ENCODE data around the gene GUCY2D.
A peak's percentile ranks its signal among the peaks of the same experiment; 100 is the strongest.
"Not testable (repeated sequence)": the region's sequence is repeated elsewhere in the genome, so short reads cannot be mapped to it uniquely, and the experiment has no call there.

The GUCY2D gene

DNA sequence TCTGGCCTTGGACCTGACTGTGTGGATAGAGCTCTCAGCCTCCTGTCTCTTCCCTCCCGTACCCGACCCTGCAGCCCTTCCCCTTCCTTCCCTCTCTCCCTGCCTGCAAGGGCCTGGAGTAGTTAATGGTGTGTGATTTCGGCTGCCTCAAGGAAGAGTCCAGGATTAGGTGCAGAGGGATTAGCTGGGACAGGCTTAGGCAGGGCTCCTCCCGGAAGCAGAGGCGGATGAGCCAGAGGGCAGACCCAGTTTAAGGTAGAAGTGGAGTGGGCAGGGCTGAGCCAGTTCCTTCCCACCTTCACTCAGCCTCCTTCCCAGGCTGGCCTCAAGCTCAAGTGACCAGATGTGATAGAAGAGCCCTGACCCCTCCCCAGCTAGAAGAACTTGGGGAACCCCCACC is 16.8 kb downstream of the GUCY2D start:
- no peak for DNase-seq

DNA sequence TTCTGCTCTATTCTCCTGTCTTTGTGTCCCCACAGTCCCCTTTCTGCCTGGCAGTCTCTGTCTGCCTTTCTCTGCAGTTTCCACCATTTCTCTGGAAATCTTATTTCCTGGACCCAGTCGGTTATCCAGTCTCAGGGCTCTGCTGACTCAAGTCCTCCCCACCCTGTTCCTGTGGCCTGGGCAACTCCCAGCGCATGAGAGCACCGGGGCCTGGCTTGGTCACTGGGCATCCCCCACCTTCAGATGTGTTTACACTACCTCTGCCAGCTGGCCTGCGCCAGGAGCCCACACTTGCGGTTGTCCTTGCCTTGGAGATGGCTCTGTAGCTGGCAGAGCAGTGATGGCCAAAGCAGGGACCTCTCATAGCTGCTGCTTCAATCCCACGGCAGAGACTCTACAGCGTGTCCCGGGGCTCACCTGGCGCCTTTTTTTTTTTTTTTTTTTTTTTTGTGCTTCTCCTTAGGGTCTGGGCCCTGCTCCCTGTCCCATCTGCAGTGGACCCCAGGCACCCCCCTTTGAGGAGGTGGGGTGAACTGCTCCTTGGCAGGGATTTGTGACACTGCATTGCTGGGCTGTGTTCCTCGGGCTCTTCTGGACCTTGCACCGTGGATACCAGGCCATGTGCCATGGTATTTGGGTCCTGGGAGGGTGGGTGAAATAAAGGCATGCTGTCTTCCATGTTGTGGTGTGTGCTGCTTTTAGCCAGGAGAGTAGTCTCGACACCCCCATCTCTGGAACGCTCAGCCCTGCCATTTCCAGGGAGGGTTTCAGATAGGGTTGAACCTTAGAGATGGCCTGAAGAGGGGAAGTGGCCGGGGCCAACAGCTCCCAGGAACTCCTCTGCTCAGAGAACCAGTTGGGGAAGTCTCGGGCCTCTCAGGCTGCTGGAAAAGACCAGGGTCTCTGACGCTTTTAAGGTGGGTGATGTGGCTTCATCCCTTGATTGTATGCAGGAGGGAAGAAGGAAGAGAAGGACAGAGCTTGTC is 17.5 kb downstream of the GUCY2D start:
- no peak for DNase-seq

GRCh38 chr17:8020776-8021564 is 18.6 kb downstream of the GUCY2D start:
- no peak for DNase-seq

DNA sequence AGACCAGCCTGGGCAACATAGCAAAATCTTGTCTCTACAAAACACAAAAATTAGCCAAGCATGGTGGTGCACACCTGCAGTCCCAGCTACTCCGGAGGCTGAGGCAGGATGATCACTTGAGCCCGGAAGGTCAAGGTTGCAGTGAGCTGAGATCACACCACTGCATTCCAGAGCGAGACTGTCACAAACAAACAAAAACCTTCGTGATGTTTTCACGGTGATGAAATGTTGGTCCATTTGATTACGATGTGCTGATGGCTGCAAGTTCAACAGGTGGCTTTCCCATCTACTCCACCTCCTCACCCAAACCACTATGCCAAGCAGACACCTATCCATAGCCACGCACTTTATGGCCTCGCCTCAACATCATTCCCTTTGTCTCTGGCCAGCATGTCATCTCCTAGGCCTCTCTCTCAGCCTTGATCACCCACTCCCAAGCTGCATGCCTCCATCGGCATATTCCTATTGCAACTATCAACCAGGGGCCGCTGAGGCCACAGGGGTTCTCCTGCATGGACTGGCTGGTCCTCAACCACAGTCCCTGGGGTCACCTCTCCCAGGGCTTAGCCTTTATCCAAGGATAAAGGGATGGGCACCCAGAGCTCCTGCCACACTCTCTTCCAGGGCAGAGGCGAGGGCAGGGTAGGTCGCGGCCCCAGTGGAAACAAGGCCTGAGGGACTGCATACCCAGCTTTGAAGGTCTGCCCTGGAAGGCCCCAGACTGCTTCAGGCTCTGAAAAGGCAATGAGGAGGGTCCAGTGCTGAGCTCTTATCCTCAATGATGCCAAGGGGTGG is 19.3 kb downstream of the GUCY2D start:
- DNase-seq, result no peak

DNA sequence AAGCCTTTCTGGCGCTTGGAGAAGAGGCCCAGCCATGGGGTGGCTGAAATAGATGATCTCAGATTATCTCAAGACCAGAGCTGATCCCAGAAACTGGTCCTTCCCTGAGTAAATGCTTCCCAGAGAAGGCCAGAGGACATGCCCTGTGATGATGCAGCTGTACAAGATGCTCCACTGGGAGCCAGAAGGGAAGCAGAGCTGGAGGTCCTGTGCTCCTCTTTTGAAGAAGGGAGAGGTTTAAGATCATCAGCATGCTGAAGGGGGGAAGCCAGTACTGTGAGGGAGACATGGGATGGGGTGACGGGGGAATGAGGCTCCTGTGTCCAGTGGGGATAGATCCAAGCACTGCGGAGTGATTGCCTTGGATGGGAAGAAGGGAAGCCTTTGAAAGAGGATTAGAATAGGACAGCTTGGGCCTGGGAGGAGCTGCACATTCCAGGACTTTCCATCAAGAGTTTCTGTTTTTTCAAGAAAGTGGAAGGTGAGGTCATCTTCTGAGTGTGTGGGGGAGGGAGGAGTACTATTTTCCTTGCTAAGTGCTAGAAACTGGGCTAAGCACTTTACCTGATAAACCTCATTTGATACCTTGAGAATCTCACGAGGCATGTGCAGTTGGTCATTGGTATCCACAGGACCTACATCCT is 20.1 kb downstream of the GUCY2D start:
- DNase-seq, result no peak

GRCh38 chr17:8024161-8024560 is 21.7 kb downstream of the GUCY2D start:
- not testable (repeated sequence) for DNase-seq

- DNase-seq, result no peak
Observed at GRCh38 chr17:8025176-8025911, 22.9 kb downstream of the GUCY2D start.

- DNase-seq, result no peak
Observed at GRCh38 chr17:8029121-8029520, 26.7 kb downstream of the GUCY2D start.

- DNase-seq, result no peak
Observed at GRCh38 chr17:8031261-8031661, 28.8 kb downstream of the GUCY2D start.

DNA sequence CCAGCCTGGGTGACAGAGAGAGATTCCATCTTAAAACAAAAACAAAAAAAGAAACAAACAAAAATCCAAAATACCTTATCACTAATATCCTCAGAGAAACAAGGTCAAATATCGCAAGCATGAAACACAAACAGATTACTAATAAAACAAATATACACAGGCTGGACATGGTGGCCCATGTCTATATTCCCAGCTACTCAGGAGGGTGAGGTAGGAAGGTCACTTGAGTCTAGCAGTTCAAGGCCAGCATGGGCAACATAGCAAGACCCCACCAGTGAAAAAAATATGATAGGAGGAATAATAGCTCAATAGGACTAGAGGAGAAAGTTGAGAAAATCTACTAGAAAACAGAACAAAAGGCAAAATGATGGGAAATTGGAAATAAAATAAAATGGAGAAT is 29.5 kb downstream of the GUCY2D start:
- no peak for DNase-seq

DNA sequence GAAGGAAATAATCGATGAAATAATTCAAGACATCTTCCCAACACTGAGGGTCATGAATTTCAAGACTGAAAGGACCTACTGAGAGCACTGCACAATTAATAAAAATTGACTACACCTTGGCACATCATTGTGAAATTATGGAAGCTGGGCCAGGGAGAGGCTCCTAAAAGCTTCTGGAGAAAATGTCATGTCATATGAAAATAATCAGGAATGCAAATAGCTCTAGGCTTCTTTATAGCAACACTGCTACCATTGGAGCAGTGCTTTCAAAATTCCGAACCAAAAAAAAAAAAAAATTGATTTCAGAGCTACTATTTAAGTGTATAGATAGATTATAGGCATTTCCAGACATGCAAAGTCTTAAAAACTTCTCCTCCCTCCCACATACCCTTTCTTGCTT is 30.0 kb downstream of the GUCY2D start:
- no peak for DNase-seq

- DNase-seq, result no peak
Observed at GRCh38 chr17:8038954-8039610, 36.7 kb downstream of the GUCY2D start, which contains the start of gene ALOX15B. ALOX15B (plus strand) TSS chr17:8039059; CDS start chr17:8039156, 97 bp downstream.

DNA sequence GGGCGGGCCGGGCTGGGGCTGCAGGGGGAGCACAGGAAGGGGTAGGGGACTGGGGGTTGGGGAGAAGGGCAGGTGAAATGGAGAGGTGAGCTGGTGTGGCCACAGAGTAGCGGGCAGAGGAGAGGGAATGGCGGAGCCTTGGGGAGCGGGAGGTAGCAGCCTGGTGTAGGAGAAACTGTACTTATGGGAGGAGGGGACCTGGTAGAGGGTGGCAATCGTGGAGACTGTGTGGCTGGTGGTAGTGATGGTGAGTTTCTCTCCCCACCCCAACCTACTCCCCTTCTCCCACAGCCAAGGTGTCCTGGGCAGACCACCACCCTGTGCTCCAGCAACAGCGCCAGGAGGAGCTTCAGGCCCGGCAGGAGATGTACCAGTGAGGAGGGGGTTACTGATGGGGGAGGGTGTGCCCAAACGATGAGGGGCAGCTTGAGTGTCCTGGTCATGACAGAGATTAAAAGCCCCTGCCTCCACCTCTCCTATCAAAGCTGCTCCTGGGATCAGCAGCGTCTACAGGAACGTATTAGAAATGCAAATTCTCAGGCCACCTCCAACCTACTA is 37.3 kb downstream of the GUCY2D start:
- no peak for DNase-seq

DNA sequence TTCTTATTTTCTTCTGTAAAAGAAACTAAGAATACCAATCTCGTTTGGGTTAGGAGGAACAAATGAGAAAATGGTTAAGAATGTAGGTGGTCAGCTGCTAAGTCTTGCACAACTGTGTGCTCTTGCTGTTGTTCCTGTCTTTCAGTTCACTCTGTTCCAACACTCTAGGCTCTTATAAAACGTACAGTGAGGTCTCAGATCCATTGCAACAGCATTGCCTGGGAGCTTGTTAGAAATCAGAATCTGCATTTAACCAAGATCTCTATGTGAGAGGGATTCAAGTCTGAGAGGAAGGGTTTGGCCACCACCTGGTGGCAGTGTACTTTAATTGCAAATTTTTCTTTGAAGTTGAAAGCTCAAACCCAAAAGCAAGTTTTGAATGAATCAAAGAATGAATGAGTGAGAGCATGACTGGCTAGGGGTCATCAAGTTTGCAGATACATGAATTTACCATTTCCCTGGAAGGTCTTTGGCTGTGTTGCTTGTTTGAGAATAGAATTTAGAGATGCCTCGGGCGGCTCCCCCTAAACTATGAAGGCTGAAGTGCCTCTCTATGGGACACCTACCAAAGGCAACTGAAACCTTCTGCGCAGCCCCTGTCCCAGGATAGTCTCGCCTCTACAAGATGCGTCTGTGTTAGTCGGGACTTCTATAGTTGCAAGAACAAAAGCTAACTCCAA is 39.0 kb downstream of the GUCY2D start:
- peak; percentile 20 for DNase-seq

GRCh38 chr17:8041979-8042378 is 39.6 kb downstream of the GUCY2D start:
- no peak for DNase-seq

DNA sequence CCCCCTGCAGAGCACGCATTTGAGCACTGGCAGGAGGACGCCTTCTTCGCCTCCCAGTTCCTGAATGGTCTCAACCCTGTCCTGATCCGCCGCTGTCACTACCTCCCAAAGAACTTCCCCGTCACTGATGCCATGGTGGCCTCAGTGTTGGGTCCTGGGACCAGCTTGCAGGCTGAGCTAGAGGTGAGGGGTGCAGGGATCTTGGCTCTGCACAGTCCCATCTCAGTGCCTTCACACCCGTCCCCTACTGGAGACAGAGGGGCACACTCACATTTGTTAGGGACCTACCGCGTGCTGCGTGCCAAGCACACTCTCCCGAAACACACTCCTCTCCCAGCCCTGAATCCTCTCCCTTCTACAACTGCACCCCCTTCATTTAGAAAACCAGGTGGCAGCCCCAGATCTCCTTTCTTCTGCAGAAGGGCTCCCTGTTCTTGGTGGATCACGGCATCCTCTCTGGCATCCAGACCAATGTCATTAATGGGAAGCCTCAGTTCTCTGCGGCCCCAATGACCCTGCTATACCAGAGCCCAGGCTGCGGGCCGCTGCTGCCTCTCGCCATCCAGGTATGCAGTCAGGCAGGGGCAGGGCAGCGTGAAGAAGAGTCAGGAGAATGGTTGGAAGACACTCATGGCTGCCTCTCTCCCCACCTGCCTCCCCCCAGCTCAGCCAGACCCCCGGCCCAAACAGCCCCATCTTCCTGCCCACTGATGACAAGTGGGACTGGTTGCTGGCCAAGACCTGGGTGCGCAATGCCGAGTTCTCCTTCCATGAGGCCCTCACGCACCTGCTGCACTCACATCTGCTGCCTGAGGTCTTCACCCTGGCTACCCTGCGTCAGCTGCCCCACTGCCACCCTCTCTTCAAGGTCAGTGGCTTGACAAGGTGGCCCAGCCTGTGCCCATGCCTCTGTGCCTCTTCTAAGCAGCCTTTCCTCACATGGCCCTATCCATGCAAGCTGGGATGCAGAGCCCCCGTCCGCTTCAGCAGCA is 42.7 kb downstream of the GUCY2D start:
- no peak for DNase-seq

- DNase-seq, result no peak
Observed at GRCh38 chr17:8046306-8046928, 44.0 kb downstream of the GUCY2D start.

Data from activated naive CD4-positive, alpha-beta T cell treated with Interleukin-2 at 50 U/mL for 16 hours (primary cell).